ENCODE measurements around the gene POLD1.

DNA sequence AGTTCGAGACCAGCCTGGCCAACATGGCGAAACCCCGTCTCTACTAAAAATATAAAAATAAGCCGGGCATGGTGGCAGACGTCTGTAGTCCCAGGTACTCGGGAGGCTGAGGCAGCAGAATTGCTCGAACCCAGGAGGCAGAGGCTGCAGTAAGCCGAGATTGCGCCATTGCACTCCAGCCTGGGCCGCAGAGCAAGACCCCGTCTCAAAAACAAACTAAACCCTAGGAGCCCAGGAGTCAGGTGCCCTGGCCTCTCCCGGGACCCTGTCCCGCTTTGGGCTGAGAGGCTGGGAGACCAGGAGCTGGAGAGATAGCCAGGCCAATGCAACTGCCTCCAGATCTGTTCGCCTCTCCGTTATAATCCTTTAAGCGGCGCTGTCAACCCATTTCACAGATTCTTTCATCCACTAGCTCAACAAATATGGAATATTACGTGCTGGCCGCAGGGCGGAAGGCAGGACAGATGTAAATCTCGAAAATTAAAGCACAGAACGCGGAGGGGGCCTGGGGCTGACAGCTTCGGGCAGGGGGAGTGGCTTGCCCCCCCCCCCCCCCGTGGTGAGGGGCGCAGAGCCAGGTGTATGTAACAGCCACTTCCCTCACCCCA, 43.3 kb downstream of the POLD1 start:
- no peak for TF ChIP-seq SIN3B (IDR thresholded peaks at IDR 0.05; ENCODE audit: low read length)
- TF ChIP-seq ZNF674 (CRISPR knock-in tag; IDR thresholded peaks at IDR 0.05; ENCODE audit: low read depth), result no peak
- TF ChIP-seq, protein P1, sequence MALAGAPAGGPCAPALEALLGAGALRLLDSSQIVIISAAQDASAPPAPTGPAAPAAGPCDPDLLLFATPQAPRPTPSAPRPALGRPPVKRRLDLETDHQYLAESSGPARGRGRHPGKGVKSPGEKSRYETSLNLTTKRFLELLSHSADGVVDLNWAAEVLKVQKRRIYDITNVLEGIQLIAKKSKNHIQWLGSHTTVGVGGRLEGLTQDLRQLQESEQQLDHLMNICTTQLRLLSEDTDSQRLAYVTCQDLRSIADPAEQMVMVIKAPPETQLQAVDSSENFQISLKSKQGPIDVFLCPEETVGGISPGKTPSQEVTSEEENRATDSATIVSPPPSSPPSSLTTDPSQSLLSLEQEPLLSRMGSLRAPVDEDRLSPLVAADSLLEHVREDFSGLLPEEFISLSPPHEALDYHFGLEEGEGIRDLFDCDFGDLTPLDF (CRISPR knock-in tag; IDR thresholded peaks at IDR 0.05), result no peak
- TF ChIP-seq, protein P2, sequence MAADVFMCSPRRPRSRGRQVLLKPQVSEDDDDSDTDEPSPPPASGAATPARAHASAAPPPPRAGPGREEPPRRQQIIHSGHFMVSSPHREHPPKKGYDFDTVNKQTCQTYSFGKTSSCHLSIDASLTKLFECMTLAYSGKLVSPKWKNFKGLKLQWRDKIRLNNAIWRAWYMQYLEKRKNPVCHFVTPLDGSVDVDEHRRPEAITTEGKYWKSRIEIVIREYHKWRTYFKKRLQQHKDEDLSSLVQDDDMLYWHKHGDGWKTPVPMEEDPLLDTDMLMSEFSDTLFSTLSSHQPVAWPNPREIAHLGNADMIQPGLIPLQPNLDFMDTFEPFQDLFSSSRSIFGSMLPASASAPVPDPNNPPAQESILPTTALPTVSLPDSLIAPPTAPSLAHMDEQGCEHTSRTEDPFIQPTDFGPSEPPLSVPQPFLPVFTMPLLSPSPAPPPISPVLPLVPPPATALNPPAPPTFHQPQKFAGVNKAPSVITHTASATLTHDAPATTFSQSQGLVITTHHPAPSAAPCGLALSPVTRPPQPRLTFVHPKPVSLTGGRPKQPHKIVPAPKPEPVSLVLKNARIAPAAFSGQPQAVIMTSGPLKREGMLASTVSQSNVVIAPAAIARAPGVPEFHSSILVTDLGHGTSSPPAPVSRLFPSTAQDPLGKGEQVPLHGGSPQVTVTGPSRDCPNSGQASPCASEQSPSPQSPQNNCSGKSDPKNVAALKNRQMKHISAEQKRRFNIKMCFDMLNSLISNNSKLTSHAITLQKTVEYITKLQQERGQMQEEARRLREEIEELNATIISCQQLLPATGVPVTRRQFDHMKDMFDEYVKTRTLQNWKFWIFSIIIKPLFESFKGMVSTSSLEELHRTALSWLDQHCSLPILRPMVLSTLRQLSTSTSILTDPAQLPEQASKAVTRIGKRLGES (CRISPR knock-in tag; IDR thresholded peaks at IDR 0.05; ENCODE audit: borderline replicate concordance), result no peak

Measured in HepG2 (cell line).